Epithelial cell of esophagus (primary cell): ENCODE data around the gene FGFR4.

Experiments used
- DNase-seq: peaks from one replicate; pipeline ENCODE4 v3.0.0; 2010; ENCODE audit warnings: low read depth
- H3K4me3 ChIP-seq: 2 replicates; pipeline ENCODE4 v1.5.1; 2011; ENCODE audit warnings: mild to moderate bottlenecking, low read length, control low read depth
- CTCF ChIP-seq: IDR thresholded peaks from 2 replicates; pipeline ENCODE4 v1.5.1; 2011; ENCODE audit warnings: low read depth, mild to moderate bottlenecking, low read length, control low read depth, inconsistent platforms; ENCODE audit not compliant: insufficient read depth; ENCODE audit errors: missing control alignments

The FGFR4 gene

GRCh38 chr5:177103523-177104253, 17.0 kb downstream of the FGFR4 start:
- no peak overlapping the region for H3K4me3 ChIP-seq
- TF ChIP-seq CTCF = no peak
- peak; percentile 24 for DNase-seq

- DNase-seq = no peak
- no peak for TF ChIP-seq CTCF
- no peak overlapping the region for H3K4me3 ChIP-seq
Measured at GRCh38 chr5:177105691-177106476, 19.2 kb downstream of the FGFR4 start.

GRCh38 chr5:177107159-177107558, 20.4 kb downstream of the FGFR4 start:
- H3K4me3 ChIP-seq = no peak overlapping the region
- no peak for DNase-seq
- TF ChIP-seq CTCF = no peak

- TF ChIP-seq CTCF = no peak
- no peak overlapping the region for H3K4me3 ChIP-seq
- DNase-seq = no peak
Measured at GRCh38 chr5:177109810-177110209, 23.1 kb downstream of the FGFR4 start.

GRCh38 chr5:177111720-177112394, 25.1 kb downstream of the FGFR4 start:
- DNase-seq = peak; percentile 44
- no peak overlapping the region for H3K4me3 ChIP-seq
- TF ChIP-seq CTCF = peak; percentile 96

- H3K4me3 ChIP-seq = no peak overlapping the region
- TF ChIP-seq CTCF = no peak
- DNase-seq = no peak
Measured at GRCh38 chr5:177112589-177113220, 26.0 kb downstream of the FGFR4 start.
